ENCODE results near the gene REEP3. TPM values are rescaled to one million over a fixed set of nuclear protein-coding genes. Genes with fewer than 3 reads are reported as not detected.

The REEP3 gene
- total RNA-seq, 1 donor from 2014 or later, result 9.7 TPM

DNA sequence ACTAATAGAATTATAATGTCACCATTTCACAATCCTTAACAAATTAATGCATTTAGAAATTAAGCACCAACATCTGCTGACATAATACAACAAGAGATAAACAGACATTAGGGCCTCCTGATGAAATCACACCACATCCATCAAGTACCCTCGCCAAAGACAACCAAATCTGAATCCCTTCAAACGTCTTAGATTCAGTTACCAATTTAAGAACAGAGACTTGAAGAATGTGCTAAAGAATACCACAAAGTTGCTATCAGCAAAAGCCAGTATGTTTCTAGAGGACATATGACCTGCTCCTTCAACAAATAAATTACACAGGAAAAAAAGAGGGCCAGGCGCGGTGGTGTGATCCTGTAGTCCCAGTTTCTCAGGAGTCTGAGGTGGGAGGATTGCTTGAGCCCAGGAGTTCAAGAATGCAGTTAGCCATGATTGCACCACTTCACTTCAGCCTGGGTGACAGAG, 144.5 kb downstream of the REEP3 start:
- Mint-ChIP-seq H3K4me1 (no peaks in the 10 kb centered on the region), H3K9me3 (no peaks in the 10 kb centered on the region), H3K27me3 (no peaks in the 10 kb centered on the region), H3K36me3 (ENCODE audit: low read depth) (no peaks in the 10 kb centered on the region), H3K4me3 (no peak overlapping the region), H3K27ac (no peak overlapping the region)
- DNase-seq, result no peak
- TF ChIP-seq CTCF (IDR thresholded peaks at IDR 0.05), result no peak
- intact Hi-C loops (cut with micrococcal nuclease), result no loop called here
- POLR2A ChIA-PET, result no interaction called here
- CTCF ChIA-PET, result no interaction called here
- no peak for ATAC-seq (ENCODE audit: low read depth)

DNA sequence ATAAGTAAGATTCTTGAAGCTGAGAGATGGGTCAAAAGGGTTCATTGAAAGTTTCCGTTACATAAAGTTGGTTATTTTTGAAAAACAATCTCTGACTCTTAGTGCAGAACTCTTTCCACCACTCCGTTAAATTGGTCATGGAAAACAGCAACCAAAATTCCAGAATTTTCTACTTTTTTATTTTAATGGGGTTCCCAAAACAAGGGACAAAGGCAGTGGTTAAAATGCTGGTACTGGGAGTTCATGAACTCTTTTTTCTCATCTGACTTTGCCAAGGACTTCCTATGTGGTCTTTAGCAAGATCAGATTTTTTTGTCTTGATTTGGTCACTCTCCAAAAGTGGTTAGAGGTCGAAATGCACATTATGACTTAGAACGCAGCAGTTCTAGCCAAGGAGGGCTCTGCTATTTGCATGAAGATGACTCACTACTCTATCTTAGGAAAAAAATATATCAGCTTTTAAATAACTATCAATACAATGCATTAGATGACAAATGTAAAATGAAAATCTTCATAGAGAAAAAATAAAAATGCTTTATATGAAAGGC, 145.7 kb downstream of the REEP3 start:
- Mint-ChIP-seq H3K27ac (no peak overlapping the region), H3K4me3 (no peak overlapping the region), H3K36me3 (ENCODE audit: low read depth) (no peaks in the 10 kb centered on the region), H3K27me3 (no peaks in the 10 kb centered on the region), H3K4me1 (no peaks in the 10 kb centered on the region), H3K9me3 (no peaks in the 10 kb centered on the region)
- CTCF ChIA-PET, result interaction anchor here (1.0 kb wide), 1 partner anchor 16 kb away, joined by 3 read pairs; no protein-coding TSS in a partner anchor
- intact Hi-C loops (cut with micrococcal nuclease), result no loop called here
- TF ChIP-seq CTCF (IDR thresholded peaks at IDR 0.05), result no peak
- POLR2A ChIA-PET, result no interaction called here
- ATAC-seq (ENCODE audit: low read depth) (no peak), DNase-seq (no peak)

GRCh38 chr10:63667596-63668480, 146.6 kb downstream of the REEP3 start:
- Mint-ChIP-seq H3K4me1 (no peaks in the 10 kb centered on the region), H3K4me3 (no peak overlapping the region), H3K27ac (no peak overlapping the region), H3K36me3 (ENCODE audit: low read depth) (no peaks in the 10 kb centered on the region), H3K27me3 (no peaks in the 10 kb centered on the region), H3K9me3 (no peaks in the 10 kb centered on the region)
- ChIA-PET CTCF (no interaction called here), POLR2A (no interaction called here)
- ATAC-seq (ENCODE audit: low read depth) (no peak), DNase-seq (no peak)
- TF ChIP-seq CTCF (IDR thresholded peaks at IDR 0.05), result no peak
- intact Hi-C loops (cut with micrococcal nuclease), result no loop called here

GRCh38 chr10:63670291-63670898, 149.2 kb downstream of the REEP3 start:
- DNase-seq, result no peak
- H3K4me3 Mint-ChIP-seq, result no peak overlapping the region
- no peaks in the 10 kb centered on the region for H3K36me3 Mint-ChIP-seq (ENCODE audit: low read depth)
- no peak overlapping the region for H3K27ac Mint-ChIP-seq
- intact Hi-C loops (cut with micrococcal nuclease), result no loop called here
- CTCF ChIA-PET, result no interaction called here
- TF ChIP-seq CTCF (IDR thresholded peaks at IDR 0.05), result no peak
- POLR2A ChIA-PET, result no interaction called here
- H3K9me3 Mint-ChIP-seq, result no peaks in the 10 kb centered on the region
- H3K27me3 Mint-ChIP-seq, result no peaks in the 10 kb centered on the region
- no peak for ATAC-seq (ENCODE audit: low read depth)
- no peaks in the 10 kb centered on the region for H3K4me1 Mint-ChIP-seq

DNA sequence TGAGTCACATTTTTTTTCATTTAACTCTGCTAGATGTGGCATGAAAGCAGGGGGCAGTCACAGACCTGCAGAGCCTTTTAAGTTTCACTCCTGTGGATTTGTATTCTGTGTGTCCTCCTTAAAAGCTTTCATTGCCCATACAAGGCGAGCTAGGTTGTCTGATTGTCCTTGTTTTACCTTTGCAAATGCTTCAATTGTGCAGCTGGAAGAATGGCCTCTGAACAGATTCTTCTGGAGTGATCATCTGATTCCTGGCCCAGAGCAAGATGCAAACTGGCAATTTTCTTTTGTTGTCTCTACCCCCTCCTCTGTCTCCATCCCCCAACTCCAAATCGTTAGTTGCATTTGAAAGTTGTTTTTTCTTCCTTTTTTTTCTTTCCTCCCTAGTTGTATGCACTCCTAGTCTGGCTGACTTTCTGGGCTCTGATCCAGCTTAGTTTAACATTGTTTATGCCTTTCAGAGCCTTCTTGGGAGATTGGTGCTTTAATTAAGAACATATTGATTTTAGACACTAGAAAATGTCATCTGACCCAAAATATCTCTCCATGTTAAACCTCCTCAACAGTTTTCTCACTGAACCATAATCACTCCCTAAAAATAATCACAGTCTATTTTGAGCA, 150.2 kb downstream of the REEP3 start:
- TF ChIP-seq CTCF (IDR thresholded peaks at IDR 0.05), result no peak

More for the DNA sequence above, 150.2 kb downstream of the REEP3 start:
- CTCF ChIA-PET, result no interaction called here
- H3K4me1 Mint-ChIP-seq, result no peaks in the 10 kb centered on the region
- no peak overlapping the region for H3K27ac Mint-ChIP-seq
- H3K36me3 Mint-ChIP-seq (ENCODE audit: low read depth), result no peaks in the 10 kb centered on the region
- DNase-seq, result no peak
- H3K27me3 Mint-ChIP-seq, result no peaks in the 10 kb centered on the region
- H3K9me3 Mint-ChIP-seq, result no peaks in the 10 kb centered on the region
- H3K4me3 Mint-ChIP-seq, result no peak overlapping the region
- POLR2A ChIA-PET, result no interaction called here
- intact Hi-C loops (cut with micrococcal nuclease), result no loop called here
- no peak for ATAC-seq (ENCODE audit: low read depth)

Measured in activated B cell treated with CpG ODN at 0.5 μM for 24 hours (primary cell).